GM19395 (cell line): ENCODE results near the gene REC8.

Experiments
- ATAC-seq: cut with Tn5 transposase; IDR thresholded peaks from one replicate; pipeline ENCODE4 v1.9.1; 2021; ENCODE audit warnings: mild to moderate bottlenecking, moderate library complexity; ENCODE audit not compliant: unreplicated experiment

The REC8 gene

DNA sequence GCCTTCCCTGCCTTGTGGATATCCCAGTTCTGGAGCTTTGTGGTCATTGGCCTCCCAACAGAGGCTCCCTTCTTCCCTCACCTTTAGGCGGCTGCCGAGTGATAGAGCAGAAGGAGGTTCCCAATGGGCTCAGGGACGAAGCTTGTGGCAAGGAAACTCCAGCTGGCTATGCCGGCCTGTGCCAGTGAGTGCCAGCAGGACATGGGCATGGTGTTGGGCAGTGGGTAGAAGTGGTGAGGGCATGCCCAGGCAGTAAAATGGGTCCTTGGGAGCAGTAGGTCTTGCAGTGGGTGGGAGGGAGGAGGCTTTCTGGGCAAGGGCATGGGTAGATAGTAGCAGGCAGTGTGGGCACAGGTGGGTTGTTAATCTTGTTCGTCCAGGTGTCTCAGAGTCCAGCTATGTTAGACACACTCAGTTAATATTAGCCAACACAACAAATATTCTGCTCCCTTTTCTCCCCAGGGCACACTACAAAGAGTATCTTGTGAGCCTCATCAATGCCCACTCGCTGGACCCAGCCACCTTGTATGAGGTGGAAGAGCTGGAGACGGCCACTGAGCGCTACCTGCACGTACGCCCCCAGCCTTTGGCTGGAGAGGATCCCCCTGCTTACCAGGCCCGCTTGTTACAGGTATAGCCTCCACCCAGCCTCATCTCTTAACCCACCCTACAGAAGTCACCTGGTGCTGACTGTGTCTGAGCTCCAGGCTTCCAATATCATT is 11.9 kb upstream of the REC8 start:
- no peak for ATAC-seq

DNA sequence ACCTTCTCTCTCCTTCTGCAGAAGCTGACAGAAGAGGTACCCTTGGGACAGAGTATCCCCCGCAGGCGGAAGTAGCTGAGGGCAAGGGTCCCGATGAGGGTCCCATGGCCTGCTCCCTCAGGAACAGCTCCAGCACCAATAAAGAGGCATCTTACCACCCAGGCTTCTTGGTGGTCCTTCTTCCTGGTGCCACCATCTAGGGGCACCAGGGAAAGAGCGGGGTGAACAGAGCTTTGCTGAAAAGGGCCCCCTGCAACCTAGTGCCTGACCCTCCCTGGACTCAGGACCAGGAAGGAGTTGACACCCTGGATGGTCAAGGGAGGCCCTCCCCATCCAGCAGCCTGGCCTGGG is 11.4 kb upstream of the REC8 start:
- ATAC-seq: peak; percentile 6

DNA sequence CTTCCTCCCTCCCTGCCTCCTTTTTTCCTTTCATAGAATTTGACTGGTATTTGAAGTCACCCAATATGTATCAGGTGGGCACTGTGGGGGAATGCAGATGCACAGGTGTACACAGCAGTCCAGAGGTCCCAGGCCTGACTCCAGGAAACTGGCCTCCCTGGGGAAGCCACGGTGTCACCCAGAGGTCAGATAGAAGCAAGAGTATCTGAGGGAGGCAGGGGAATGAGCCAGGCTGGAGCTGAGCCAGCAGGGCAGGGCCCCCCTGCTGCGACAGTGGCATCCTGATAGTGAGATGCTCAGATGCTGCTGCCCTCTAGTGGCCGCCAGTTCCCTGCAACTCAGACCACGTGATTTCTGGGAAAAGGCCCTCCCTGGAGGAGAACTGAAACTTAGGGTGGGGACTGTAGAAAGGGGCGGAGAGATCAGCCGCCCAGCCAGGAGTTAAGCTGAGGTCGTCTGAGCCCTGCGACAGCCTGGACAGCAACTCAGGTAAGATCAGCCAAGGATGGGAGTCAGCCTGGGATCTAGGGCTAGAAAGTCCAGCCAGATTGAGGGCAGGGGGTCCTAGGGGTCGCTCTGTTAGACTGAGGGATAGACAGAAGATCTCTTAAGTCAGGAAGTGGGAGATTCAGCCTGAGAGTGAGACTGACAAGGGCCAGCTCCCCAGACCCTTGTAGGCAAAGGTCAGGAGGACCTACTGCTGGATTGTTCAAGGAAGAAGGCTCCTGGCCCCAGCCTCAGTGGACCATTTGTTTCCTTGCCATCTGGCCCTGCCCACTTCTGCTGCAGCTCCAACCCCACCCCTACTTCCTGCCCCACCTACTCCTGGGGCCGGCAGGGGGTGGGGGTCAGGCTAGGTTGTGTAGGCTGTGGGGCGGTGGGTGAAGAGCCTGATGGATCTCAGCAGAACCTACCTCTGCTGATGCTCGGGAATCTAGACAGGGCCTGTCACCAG is 10.8 kb upstream of the REC8 start, which contains the start of gene IRF9:
Gene IRF9 (plus strand): TSS at position 416 of the 955 bp plus-strand sequence. CDS start 880 bp downstream, outside the sequence.
- ATAC-seq: peak; percentile 86

DNA sequence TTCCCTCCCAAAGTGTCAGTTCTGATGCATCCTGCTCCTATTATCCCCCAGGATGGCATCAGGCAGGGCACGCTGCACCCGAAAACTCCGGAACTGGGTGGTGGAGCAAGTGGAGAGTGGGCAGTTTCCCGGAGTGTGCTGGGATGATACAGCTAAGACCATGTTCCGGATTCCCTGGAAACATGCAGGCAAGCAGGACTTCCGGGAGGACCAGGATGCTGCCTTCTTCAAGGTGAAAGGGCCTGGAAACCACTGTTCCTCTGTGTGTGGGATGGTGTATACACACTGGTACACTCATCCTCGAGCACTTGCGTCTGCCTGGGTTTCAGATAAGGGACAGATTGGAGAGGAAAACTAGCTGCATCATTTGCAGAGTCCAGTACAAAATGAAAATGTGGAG is 9.8 kb upstream of the REC8 start:
- ATAC-seq: no peak

DNA sequence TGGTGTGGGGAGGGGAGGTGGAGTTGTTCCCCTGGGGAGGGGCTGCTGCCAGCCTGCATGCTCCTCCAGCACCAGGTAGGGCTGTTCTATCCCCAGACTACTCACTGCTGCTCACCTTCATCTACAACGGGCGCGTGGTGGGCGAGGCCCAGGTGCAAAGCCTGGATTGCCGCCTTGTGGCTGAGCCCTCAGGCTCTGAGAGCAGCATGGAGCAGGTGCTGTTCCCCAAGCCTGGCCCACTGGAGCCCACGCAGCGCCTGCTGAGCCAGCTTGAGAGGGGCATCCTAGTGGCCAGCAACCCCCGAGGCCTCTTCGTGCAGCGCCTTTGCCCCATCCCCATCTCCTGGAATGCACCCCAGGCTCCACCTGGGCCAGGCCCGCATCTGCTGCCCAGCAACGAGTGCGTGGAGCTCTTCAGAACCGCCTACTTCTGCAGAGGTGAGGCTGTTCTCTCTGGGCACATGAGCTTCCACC is 7.3 kb upstream of the REC8 start:
- no peak for ATAC-seq

DNA sequence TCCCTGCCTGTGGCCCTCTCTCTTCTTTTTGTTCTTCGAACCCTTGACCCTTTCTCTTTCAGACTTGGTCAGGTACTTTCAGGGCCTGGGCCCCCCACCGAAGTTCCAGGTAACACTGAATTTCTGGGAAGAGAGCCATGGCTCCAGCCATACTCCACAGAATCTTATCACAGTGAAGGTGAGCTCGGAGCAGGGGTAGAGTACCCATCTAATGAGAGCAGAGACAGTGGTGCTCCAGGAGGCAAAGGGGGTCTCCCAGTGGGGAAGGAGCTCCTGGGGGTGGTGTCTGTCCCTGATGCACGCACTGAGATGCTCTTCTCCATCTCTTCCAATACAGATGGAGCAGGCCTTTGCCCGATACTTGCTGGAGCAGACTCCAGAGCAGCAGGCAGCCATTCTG is 6.1 kb upstream of the REC8 start:
- no peak for ATAC-seq

DNA sequence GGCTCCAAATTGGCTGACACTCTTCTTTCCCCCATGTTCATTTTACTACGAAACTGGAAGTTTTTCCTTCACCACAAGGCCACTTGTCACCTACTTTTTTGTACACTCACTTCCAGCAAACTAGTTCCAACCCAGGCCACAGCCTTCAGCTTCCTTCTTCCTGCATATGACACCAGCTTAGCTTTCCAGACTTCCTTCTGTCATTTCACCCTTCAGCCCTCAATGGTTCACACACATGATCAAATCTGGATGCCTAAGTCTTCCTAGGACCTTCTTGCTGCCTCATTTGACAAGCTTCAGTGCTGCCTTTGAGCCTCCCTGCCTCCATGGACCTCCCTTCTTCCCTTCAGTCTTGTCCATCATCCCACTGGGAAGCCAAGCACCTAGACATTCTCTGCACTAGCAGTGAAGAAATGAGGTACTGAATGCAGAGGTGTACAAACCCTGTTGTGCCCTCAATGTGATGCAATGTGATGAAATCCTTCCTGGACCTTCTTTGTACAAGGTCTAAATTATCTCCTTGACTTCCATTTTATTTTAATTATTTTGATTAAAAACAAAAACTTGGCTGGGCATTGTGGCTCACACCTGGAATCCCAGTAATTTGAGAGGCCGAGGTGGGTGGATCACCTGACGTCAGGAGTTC is 4.3 kb upstream of the REC8 start:
- no peak for ATAC-seq

DNA sequence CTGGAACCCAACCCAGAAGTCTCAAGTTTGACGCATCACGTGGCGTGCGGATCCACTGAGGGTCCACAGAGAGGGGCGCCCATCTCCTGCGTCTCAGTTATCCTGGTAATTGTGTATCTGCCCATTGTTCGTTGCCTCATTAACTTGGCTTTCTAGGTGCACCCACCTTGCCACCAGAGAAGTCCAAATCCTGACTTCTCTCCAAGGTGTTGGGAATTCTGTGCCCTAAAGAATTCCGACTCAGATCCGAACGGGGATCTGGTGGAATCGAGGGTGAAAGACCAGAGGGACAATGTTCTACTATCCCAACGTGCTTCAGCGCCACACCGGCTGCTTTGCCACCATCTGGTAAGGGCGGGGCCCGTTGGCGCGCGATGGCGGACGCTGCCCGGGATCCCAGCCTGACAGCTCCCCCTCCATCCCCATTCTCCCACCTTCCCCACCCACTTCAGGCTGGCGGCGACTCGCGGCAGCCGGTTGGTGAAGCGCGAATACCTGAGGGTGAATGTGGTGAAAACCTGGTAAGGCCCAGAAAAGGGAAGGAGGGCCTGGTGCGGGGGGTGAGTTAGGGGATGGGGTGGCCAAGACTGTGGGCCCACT is 481 bp downstream of the REC8 start:
- ATAC-seq: peak; percentile 23

DNA sequence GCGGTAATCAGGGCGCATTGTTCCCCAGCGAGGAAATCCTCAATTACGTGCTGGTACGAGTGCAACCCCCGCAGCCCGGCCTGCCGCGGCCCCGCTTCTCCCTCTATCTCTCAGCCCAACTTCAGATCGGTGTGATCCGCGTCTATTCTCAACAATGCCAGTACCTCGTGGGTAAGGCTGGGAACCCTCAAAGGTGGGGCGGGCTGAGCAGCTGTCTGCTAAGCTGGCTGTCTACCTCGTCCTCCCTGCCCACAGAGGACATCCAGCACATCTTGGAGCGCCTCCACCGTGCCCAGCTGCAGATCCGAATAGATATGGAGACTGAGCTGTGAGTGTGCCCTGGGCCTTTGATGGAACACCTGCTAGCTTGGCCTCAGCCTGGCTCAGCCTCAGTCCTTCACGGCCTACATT is 996 bp downstream of the REC8 start:
- ATAC-seq: no peak

DNA sequence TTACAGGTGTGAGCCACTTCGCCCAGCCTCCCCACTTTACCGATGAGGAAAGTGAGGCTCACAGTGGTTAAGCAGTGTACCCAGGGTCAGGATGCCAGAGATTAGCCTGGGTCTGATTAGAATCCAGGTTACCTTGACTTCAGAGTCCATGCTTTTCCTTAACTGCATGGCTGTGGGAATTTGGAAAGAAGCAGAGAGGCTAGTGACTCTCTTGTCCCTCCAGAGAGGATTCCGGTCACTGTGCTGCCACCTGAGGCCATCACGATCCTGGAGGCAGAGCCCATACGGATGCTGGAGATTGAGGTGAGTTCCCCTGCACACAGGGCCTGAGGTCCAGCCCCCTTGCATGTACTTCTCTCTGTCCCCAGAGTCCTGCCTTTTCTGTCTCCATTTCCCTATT is 4.7 kb downstream of the REC8 start:
- no peak for ATAC-seq

DNA sequence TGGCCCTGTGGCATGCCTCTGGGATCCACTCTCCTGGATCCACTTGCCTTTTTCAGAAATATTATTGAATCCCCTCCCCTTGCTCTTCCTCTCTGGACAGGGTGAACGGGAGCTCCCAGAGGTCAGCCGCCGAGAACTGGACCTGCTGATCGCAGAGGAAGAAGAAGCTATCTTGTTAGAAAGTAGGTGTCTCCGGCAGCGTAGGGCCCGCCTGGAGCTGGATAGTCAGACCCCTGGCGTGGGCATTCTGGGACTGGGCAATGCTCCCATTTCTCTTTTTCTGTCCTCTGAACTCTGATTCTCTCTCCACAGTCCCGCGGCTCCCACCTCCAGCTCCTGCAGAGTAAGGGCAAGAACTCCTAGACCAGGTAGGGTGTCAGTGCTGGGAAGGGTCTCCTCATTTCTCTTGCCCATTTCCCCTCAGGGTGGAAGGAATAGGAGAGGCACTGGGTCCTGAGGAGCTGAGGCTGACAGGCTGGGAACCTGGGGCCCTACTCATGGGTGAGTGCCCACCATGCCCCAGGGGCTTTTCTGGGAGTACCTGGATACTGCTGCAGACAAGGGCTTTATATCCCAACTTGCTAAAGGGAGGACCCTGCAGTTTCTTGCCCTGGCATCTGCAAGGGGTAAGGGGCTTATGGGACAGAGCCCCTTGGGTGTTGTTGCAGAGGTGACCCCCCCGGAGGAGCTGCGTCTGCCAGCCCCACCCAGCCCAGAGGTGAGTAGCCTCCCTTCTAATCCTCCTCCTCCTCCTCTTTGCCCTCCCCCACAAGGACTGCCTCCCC is 5.4 kb downstream of the REC8 start:
- ATAC-seq: no peak

DNA sequence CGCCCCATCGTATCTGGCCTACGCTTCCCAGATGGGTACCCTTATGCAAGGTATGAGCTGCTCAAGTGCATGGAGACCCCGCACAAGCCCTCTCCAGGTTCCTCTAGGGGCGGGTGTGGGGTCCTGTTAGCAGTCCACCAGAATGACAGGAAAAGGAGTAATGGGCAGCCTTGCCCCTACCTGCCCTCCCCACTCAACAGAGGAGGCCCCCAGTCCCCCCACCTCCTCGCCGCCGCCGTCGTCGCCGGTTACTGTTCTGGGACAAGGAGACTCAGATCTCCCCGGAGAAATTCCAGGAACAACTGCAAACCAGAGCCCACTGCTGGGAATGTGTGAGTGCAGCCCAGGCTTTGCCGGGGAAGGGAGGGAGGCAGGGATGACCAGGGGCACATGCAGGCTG is 6.0 kb downstream of the REC8 start:
- ATAC-seq: no peak

DNA sequence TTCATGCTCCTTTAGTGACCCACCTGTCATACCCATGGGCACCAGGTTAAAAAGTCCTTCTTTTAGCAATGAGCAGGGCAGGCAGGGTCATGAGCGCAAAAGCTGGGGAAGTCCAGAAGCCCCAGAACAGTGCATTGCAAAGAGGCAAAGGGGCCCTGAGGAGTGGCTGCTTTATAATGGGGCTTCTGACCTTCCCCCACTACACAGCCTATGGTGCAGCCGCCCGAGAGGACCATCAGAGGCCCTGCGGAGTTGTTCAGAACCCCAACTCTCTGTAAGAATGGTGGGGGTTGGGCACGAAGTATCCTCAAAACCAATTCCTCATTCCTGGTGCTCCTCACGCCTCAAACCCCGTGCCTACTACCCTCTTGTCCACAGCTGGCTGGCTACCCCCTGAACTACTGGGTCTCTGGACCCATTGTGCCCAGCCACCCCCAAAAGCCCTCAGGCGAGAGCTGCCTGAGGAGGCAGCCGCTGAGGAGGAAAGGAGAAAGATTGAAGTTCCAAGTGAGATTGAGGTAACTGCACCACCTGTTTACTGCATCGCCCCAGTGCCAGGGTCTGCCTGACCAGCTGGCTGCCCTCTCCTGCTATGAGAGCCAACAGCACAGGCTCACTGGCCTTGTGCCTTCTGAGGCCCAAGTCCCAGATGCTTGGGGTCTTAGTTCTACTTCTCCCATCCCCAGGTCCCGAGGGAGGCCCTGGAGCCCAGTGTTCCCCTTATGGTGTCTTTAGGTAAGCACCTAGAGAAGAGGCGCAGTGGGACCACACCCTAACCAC is 6.7 kb downstream of the REC8 start:
- no peak for ATAC-seq

DNA sequence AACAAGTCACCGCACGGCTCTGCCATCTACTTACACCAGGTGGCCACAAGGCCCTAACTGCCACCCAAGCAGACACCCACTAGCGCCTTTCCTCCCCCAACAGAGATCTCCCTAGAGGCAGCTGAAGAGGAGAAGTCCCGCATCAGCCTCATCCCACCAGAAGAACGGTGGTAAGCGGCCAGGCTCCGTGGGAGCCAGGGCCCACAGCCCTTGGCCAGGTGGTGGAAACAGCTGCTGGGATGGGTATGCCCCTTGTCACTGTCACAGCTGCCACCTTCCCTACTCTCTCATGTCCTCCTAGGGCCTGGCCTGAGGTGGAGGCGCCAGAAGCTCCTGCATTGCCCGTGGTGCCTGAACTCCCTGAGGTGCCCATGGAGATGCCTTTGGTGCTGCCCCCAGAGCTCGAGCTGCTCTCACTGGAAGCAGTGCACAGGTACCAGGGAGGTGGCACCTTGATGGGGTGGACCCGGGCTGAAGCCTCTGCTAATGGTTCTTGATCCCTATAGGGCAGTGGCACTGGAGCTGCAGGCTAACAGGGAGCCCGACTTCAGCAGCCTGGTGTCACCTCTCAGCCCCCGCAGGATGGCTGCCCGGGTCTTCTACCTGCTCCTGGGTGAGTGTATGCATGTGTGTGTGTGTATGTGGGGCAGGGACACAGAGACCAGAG is 7.5 kb downstream of the REC8 start:
- ATAC-seq: no peak

DNA sequence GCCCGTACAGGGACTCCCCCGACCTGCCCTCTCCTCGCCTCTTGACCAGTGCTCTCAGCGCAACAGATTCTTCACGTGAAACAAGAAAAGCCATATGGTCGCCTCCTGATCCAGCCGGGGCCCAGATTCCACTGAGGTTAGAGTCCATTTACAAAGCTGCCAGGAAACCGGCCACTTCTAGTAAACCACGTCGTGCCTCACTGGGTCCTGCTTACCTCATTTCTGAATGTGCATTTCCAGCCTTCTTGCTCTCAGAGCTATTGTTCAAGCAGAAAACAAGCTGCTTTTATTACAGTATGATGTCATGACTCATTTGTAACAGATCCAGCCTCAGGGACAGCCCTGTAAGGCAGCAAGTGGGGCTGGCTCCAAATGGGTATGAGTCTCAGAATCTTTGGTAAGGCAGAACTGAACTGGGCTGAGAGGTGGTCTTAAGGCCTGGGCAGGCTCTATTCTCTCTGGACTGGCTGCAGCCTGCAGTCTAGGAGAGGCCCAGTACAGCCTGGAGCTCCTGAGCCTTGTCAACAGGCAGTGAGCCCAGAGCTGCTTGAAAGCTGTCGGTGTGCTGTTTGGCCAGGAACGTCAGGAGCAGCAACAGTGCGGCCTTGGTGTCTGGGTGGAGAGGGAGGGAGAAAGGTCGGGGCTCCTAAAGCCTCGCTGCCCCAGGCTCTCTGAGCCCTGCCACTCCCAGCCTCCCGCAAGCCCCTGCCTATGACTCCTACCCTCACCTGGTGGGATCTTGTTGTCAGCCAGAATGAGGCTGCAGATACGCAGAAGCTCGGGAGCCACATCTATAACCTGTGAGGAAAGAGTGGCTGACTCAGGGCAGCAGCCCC is 8.3 kb downstream of the REC8 start:
- no peak for ATAC-seq

DNA sequence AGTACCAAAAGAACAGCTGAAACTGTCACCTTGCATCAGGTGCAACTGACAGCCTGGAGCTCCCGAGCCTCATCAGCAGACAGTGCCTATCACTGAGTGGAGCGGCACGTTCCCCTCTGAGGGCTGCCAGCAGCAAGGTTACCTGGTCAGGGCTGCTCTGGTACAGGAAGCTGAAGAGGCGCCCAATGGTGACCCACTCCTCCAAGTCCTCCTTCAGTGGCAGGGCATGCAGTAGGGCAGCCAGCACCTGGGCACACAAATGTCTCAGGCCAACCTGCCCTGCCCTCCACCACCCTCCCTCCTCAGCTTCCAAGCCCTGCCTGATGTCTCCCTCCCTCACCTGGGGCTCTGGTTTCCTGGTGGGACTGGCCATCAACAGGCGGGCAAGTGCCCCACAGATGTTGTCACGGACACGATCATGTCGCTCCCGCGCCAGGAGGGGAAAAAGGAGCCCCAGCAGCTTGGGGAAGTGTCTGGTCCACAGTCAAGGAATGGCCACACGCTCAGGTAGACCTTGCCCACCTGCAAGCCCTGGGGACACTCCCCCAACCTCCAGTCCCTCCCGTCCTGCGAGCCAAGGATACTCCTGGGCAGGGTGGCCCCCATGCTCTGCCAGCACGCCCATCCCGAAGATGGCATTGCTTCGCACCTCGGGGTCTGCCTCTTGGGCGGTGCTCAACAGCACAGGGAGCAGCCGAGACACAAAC is 9.6 kb downstream of the REC8 start:
- ATAC-seq: no peak

DNA sequence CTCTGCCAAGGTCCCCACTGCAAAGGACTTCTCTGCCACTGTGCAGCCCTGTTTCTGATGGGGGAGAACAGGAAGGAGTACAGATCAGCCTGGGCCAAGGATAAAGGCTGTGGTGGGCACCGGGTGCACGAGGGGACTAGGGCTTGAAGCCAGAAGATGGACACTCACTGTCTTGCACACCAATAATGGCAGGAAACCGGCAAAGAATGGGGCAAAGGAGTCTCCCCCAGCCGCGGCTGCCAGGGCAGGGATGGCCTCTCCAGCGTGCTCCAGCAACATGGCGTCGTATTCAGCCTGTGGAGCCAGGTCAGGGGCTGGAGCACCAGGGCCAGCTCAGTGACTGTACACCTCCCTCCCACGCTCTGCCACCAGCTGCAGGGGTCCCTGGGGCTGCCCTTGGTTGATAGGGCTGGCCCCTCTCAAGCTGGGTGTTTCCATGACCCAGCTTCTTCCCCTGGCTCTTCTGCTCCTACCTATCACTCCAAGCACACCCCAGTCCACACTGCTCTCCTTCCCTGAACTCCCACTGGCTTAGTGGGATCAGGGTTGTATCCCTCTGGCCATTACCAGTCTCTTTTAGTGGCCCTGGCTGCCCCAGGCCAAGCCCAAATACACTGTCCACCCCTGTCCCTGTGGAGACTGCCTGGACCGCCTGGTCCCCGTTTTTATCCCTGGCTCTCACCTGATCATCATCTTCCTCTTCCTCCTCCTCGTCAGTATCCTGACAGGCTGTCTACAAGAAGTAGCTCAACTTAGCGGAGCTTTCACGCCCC is 10.4 kb downstream of the REC8 start:
- no peak for ATAC-seq
